Stimulated activated CD4-positive, alpha-beta T cell treated with anti-CD3 and anti-CD28 coated beads, TNF-alpha, amount 100 ng/mL, for 24 hours (primary cell): ENCODE data around the gene TYRO3.

Source experiments
- DNase-seq, 3 experiments: peaks; one replicate each; pipeline ENCODE4 v3.0.0-alpha.2; 2020; ENCODE audit warnings: low read depth in 3 of 3

TYRO3 gene

GRCh38 chr15:41558400-41559238 lies at the start of gene TYRO3:
Gene TYRO3, plus strand, starts transcription at chr15:41559212. Its CDS starts 46 bp downstream, at chr15:41559258.
- DNase-seq: peak; percentile 46 to 72 (median 51)

GRCh38 chr15:41510728-41511127 lies 48.3 kb upstream of the TYRO3 start:
- DNase-seq: no peak

- no peak for DNase-seq
Observed at GRCh38 chr15:41511331-41511898, 47.6 kb upstream of the TYRO3 start.

GRCh38 chr15:41511899-41512369 lies 47.1 kb upstream of the TYRO3 start:
- DNase-seq: no peak

- DNase-seq: no peak
Observed at GRCh38 chr15:41512512-41512939, 46.5 kb upstream of the TYRO3 start.

GRCh38 chr15:41512940-41513505 lies 46.0 kb upstream of the TYRO3 start:
- no peak for DNase-seq

DNA sequence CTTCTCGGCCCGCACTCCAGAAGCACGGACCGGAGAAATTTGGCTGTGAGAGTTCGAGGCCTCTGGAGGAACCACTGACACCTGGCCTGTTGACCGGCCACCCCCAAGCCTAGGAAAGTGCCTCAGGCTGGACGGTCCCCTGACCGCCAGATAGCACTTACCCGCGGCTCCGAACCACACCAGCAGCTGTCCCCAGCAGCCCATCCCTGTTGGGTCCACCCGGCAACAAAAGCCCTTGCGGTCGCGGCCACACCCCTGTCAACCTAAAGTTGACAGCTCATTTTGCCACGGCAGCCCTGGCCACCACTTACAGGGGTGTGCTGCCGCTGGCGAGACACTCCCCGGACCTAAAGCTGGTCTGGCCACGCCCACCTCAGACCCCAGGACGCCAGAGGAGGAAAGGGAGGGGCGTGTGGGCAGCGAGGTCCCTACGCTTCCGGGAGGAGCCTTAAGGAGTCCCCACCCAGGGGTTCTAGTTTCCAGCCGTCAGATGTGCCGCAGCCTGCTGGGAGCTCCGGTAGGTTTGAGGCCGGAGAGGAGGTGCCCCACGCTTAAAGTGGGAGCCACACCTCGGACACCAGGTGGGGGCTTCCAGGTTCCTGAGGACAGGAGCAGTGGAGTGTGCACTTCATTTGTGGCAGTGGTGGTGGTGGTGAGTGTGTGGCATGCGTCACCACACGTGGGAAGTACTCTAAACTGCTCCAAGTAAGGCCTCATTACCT lies 45.3 kb upstream of the TYRO3 start, which contains the start of gene LTK:
LTK (minus strand) TSS at position 322 of the 722 bp plus-strand sequence; CDS start at position 204, 118 bp downstream.
- no peak for DNase-seq

DNA sequence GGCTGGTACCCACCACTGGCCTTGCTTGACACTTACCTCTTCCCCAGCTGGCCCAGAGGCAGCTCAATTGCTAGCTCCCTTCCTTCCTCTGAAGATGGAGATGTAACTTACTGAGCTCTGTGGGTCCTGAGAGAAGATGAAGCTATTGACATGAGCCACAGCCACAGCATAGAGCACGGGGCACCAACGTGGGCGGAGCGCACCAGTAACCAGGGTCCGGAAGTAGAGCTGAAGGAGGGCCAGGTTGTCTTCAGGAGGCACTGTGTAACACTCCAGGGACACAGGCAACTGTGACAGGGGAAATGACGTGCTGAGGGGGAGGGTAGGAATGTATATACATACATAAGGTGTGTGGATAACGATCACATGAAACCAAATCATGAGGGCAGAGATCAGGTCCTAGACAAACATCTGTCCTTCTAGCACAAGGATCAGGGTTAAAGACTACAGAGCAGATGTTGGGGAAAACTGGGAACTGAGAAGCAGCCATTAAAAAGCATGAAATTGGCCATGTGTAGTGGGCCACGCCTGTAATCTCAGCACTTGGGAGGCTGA lies 41.0 kb upstream of the TYRO3 start:
- no peak for DNase-seq

- DNase-seq: no peak
Observed at GRCh38 chr15:41520636-41521035, 38.4 kb upstream of the TYRO3 start.

DNA sequence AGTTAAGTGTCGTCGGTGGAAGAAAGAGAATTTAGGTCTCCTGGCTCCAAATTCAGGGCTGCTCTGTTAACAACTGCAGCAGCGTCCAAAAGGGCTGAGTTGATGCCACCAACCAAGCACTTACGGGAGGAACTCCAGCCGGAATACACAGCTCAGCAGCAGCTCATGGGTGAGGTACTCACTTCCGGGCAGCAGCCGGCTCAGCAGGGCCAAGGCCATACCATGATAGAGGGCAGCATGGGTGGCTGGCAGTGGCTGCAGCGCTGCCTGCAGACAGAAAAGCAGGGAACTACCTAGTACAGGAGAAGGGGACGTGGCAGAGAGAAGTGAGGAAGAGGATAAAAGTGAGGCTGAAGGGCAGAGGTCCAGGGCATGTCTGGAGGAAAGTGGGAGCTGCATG lies 37.4 kb upstream of the TYRO3 start:
- DNase-seq: no peak

DNA sequence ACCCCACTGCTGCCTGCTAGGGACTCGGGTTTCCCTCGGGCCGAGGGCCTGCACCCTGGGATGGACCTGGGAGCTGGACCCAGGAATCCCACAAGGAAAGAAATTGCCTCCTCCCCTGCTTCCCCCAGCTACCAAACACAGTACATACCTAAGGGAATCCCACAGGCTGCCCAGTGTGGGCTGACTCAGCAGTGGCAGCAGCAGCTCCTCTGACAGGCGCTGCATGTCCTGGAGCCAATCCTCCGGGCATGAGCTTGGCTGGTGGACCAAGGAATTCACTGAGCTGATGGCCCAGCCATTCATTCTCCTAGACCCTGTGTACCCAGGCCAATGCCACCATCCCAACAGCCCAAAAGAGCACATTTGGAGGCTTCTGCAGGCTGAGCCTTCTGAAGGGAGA lies 35.9 kb upstream of the TYRO3 start:
- DNase-seq: no peak

GRCh38 chr15:41530363-41530956 lies 28.6 kb upstream of the TYRO3 start:
- DNase-seq: no peak

DNA sequence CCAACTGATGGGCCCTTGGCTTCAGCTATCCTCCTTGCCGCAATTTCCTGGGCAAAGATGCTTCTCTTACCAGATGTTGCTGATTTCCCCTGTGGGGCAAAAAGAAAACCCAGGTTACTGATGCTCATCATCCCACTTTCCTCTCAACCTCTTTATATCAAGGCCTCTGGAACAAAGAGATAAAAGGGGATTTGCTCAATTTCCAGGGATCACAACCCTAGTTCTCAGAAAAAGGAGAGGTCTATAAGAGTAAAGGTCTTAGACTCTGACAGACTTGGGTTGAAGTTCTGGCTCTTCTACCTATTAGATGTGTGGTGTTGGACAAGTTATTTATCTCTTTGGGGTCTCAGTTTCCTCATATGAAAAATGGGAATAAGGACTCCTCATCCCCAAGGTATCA lies 23.5 kb upstream of the TYRO3 start:
- DNase-seq: no peak

GRCh38 chr15:41536866-41537265 lies 22.1 kb upstream of the TYRO3 start:
- DNase-seq: no peak

GRCh38 chr15:41543521-41543870 lies 15.5 kb upstream of the TYRO3 start:
- no peak for DNase-seq

DNA sequence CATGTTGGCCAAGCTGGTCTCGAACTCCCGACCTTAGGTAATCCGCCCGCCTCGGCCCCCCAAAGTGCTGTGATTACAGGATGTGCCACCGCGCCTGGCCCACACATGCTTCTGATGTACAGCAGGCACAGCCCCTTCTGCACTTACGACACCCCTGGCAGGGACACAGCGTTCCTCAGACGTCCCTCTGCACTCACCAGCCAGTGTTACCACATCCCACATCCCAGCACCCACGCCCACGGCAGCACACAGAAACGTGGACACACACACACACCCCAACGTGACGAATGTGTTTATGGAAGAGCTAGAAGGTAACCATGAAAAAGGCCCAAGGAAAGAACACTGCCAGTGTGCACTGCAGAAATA lies 14.4 kb upstream of the TYRO3 start:
- DNase-seq: no peak

- DNase-seq: no peak
Observed at GRCh38 chr15:41545218-41545617, 13.8 kb upstream of the TYRO3 start.

DNA sequence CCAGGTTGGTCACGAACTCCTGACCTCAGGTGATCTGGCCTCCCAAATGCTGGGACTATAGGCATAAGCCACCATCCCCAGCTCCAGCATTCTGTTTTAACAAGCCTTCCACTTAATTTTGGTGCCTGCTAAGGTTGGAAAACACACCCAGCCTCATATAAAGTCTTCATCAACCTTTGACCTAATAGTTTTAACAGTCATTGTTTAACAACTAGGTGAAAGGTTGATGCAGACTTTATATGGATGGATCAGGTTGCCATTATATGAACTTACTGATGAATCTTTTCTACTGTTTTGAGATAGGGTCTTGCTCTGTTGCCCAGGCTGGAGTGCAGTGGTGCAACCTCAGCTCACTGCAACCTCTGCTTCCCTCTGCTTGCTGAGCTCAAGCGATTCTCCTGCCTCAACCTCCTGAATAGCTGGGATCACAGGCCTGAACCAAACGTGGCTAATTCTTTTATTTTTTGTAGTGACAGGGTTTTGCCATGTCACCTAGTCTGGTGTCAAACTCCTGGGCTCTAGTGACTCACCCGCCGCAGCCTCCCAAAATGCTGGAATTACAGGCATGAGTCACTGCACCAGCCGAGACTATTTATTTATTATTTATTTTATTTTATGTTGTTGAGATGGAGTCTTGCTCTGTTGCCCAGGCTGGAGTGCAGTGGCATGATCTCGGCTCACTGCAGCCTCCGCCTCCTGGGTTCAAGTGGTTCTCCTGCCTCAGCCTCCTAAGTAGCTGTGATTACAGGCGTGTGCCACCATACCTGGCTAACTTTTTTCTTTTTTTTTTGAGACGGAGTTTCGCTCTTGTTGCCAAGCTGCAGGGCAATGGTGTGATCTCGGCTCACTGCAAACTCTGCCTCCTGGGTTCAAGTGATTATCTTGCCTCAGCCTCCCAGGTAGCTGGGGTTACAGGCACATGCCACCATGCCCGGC lies 11.9 kb upstream of the TYRO3 start:
- no peak for DNase-seq

DNA sequence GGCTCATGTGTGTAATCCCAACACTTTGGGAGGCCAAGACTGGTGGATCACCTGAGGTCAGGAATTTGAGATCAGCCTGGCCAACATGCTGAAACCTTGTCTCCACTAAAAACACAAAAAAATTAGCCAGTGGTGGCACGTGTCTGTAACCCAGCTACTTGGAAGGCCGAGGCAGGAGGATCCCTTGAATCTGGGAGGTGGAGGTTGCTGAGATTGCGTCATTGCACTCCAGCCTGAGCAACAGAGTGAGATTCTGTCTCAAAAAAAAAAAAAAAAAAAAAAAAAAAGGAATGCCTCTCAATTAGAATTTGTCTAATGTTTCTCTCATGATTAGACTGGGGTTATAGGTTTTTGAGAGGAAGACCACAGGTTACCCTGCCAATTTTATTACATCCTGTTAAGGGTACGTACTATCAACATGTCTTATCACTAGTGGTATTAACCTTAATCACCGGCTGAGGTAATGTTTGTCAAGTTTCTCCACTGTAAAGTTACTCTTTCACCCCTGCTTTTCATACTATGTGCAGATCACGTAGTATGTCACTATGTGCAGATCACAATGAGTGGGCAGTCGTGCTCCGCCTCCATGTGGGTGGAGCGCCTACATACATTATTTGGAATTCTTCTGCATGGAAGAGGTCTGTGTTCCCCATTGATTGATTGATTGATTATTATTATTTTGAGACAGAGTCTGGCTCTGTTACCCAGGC lies 8.8 kb upstream of the TYRO3 start:
- no peak for DNase-seq

DNA sequence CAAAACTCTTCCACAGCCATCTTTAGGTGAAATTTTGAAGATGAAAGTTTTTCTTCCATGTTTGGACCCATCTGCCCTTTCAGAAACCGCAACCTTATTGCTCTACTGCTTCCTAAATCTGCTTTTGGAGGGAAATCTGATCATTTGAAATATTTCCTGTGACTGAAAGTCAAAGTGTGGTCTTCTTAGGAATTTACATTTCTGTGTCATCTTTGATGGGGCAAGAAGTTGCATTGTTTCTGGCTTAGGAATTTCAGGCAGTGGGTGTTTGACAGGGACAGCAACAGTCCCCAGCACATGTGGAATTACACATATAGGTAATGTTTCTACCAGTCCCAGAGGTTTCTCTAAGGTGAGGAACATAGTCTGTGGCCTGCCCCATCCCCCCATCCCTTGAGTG lies 5.3 kb upstream of the TYRO3 start:
- DNase-seq: no peak
